ENCODE results near the gene RAD50.

Gene RAD50

GRCh38 chr5:132669455-132669820 lies 112.7 kb downstream of the RAD50 start:
- Histone ChIP-seq H3K27ac (no peak overlapping the region), H3K36me3 (no peaks in the 10 kb centered on the region), H3K4me1 (ENCODE audit: control insufficient read depth in 1 of 2, insufficient read depth in 1 of 2, low read depth in 1 of 2, low read length in 1 of 2) (no peaks in the 10 kb centered on the region), H3K9me3 (no peaks in the 10 kb centered on the region), H3K27me3 (no peaks in the 10 kb centered on the region), H3K4me3 (ENCODE audit: low read depth in 1 of 2, low read length in 1 of 2) (no peak overlapping the region)
- no peak for TF ChIP-seq CTCF (IDR thresholded peaks at IDR 0.05)

GRCh38 chr5:132669966-132670882 lies 113.4 kb downstream of the RAD50 start:
- Histone ChIP-seq H3K9me3 (no peaks in the 10 kb centered on the region), H3K36me3 (no peaks in the 10 kb centered on the region), H3K27ac (no peak overlapping the region), H3K4me1 (ENCODE audit: control insufficient read depth in 1 of 2, insufficient read depth in 1 of 2, low read depth in 1 of 2, low read length in 1 of 2) (no peaks in the 10 kb centered on the region), H3K27me3 (no peaks in the 10 kb centered on the region), H3K4me3 (ENCODE audit: low read depth in 1 of 2, low read length in 1 of 2) (no peak overlapping the region)
- TF ChIP-seq CTCF (IDR thresholded peaks at IDR 0.05), result no peak

GRCh38 chr5:132671000-132671399 lies 114.2 kb downstream of the RAD50 start:
- TF ChIP-seq CTCF (IDR thresholded peaks at IDR 0.05), result no peak
- H3K27ac ChIP-seq, result no peak overlapping the region
- no peaks in the 10 kb centered on the region for H3K27me3 ChIP-seq
- H3K36me3 ChIP-seq, result no peaks in the 10 kb centered on the region
- no peak overlapping the region for H3K4me3 ChIP-seq (ENCODE audit: low read depth in 1 of 2, low read length in 1 of 2)
- H3K4me1 ChIP-seq (ENCODE audit: control insufficient read depth in 1 of 2, insufficient read depth in 1 of 2, low read depth in 1 of 2, low read length in 1 of 2), result no peaks in the 10 kb centered on the region
- H3K9me3 ChIP-seq, result no peaks in the 10 kb centered on the region

- H3K27me3 ChIP-seq, result no peaks in the 10 kb centered on the region
- no peaks in the 10 kb centered on the region for H3K36me3 ChIP-seq
- no peak overlapping the region for H3K4me3 ChIP-seq (ENCODE audit: low read depth in 1 of 2, low read length in 1 of 2)
- H3K9me3 ChIP-seq, result no peaks in the 10 kb centered on the region
- TF ChIP-seq CTCF (IDR thresholded peaks at IDR 0.05), result no peak
- H3K27ac ChIP-seq, result no peak overlapping the region
- no peaks in the 10 kb centered on the region for H3K4me1 ChIP-seq (ENCODE audit: control insufficient read depth in 1 of 2, insufficient read depth in 1 of 2, low read depth in 1 of 2, low read length in 1 of 2)
These were observed 116.7 kb downstream of the RAD50 start for GRCh38 chr5:132673488-132673887.

GRCh38 chr5:132673939-132674630 lies 117.3 kb downstream of the RAD50 start, which contains the start of gene IL4:
Gene IL4 (plus strand): TSS chr5:132673989. CDS start chr5:132674051, 62 bp downstream.
- Histone ChIP-seq H3K27me3 (no peaks in the 10 kb centered on the region), H3K4me1 (ENCODE audit: control insufficient read depth in 1 of 2, insufficient read depth in 1 of 2, low read depth in 1 of 2, low read length in 1 of 2) (no peaks in the 10 kb centered on the region), H3K36me3 (no peaks in the 10 kb centered on the region), H3K9me3 (no peaks in the 10 kb centered on the region), H3K4me3 (ENCODE audit: low read depth in 1 of 2, low read length in 1 of 2) (no peak within 1 kb of the TSS), H3K27ac (no peak within 1 kb of the TSS)
- no peak for TF ChIP-seq CTCF (IDR thresholded peaks at IDR 0.05)

Measured in neutrophil (primary cell).